Mesodermal cell (in vitro differentiated cells): Measurements from ENCODE around the gene ADAM33.

Experiments
- H3K27ac ChIP-seq: 2 replicates; pipeline ENCODE4 v1.7.0; 2013; ENCODE audit warnings: mild to moderate bottlenecking, low read depth, low read length, moderate library complexity; ENCODE audit not compliant: severe bottlenecking
- H3K36me3 ChIP-seq: 2 replicates; pipeline ENCODE4 v1.7.1; 2013; ENCODE audit warnings: mild to moderate bottlenecking, low read length, moderate library complexity; ENCODE audit not compliant: control insufficient read depth, insufficient read depth
- H3K4me1 ChIP-seq: one replicate; pipeline ENCODE4 v1.7.1; 2013; ENCODE audit warnings: mild to moderate bottlenecking, low read length; ENCODE audit not compliant: insufficient read depth, control insufficient read depth, poor library complexity, severe bottlenecking
- H3K4me3 ChIP-seq: 2 replicates; pipeline ENCODE4 v1.7.0; 2013; ENCODE audit warnings: low read length, control low read depth, mild to moderate bottlenecking; ENCODE audit not compliant: insufficient read depth, poor library complexity, severe bottlenecking; ENCODE audit errors: extremely low read depth
- H3K9me3 ChIP-seq: 2 replicates; pipeline ENCODE4 v1.7.1; 2013; ENCODE audit warnings: mild to moderate bottlenecking, low read length, moderate library complexity; ENCODE audit not compliant: control insufficient read depth
- WGBS, 2 experiments: methylation state at CpG; one replicate each; pipeline ENCODE4 v1.1.5; 2013; ENCODE audit warnings: missing lambda C conversion rate in 2 of 2; ENCODE audit not compliant: insufficient coverage in 2 of 2; 5-methylcytosine and 5-hydroxymethylcytosine counted together

Gene ADAM33

GRCh38 chr20:3663858-3664257, 18.0 kb downstream of the ADAM33 start:
- no peaks in the 10 kb centered on the region for H3K9me3 ChIP-seq
- H3K4me3 ChIP-seq, result no peak overlapping the region
- 80 to 100% methylated on average over 1 of the region's 2 CpGs for WGBS, 2 experiments
- H3K27ac ChIP-seq, result no peak overlapping the region
- H3K4me1 ChIP-seq, result no peaks in the 10 kb centered on the region
- no peaks in the 10 kb centered on the region for H3K36me3 ChIP-seq

DNA sequence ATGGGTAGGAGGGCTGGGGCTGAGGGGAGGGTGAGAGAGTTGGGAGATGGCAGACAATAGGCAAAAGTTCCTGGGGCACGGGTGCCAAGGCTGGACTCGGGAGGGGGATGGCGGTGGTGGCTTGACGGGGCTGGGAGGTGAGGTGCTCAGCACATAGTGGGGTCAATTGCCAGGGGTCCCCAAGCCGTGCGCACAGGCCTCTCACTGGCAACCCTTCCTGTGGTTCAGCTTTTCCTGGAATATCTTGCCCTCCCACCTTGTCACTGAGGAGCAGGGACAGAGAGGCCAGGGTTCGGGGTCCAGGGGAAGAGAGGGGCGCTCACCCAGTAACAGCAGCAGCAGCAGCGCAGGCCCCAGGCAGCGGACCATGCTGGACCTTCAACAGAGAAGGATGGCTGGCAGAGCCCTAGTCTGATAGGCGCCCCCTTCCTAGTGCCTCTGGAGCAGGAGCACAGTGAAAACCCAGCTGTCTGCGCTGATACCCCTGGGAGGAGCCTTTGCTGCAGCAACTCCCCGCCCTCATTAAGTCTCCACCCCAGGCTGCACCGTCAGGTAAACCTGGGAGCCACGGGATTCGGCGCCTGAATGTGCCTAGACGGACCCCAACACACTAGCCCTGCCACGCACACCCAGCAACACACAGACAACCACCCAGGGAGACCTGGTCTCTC, 18.6 kb downstream of the ADAM33 start, which contains the start of gene GFRA4:
GFRA4 (minus strand) TSS at position 369 of the 671 bp plus-strand sequence; CDS start at position 369, 0 bp downstream.
- 73 to 82% methylated on average over 13 to 17 of the region's 19 CpGs for WGBS, 2 experiments
- H3K36me3 ChIP-seq, result no peaks in the 10 kb centered on the region
- H3K4me3 ChIP-seq, result no peak within 1 kb of the TSS
- H3K4me1 ChIP-seq, result no peaks in the 10 kb centered on the region
- no peaks in the 10 kb centered on the region for H3K9me3 ChIP-seq
- H3K27ac ChIP-seq, result no peak within 1 kb of the TSS

- no peaks in the 10 kb centered on the region for H3K4me1 ChIP-seq
- no peak overlapping the region for H3K27ac ChIP-seq
- no peaks in the 10 kb centered on the region for H3K9me3 ChIP-seq
- H3K36me3 ChIP-seq, result no peaks in the 10 kb centered on the region
- 76 to 81% methylated on average over 7 to 12 of the region's 12 CpGs for WGBS, 2 experiments
- H3K4me3 ChIP-seq, result no peak overlapping the region
These were observed 19.8 kb downstream of the ADAM33 start for GRCh38 chr20:3661814-3662665.

DNA sequence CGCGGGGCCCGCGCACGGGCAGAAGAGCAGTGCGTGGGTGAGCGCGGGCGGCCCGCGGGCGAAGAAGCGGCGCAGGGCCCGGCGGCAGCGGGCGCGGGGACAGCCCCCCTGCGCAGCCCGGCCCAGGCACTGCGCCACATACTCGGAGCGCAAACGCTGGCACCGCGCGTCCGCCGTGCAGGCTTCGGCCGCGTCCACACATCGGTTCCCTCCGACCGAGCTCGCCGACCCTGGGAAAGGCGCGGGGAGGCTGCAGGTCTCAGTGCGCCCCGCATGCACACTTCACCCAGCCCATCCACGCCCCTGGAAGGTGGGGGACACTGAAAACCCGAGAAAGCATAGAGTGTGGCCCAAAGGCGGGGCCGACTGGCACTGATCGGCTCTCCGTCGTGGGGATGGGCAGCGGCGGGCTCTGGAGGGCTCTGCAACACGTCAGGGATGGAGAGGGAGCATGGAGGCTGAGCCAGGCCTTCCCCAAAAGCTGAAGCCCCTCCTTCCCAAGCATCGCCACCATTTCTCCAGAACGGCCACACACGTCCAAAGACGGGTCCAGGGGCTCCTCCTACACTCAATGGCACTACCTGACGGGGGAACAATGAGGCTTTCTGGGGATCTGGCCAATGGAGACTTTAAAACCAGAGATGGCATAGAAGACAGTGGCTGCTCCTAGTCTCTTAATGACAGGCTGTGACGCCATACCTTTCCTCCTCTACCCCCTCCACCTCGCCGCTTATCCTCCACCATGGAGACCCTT, 20.6 kb downstream of the ADAM33 start:
- Histone ChIP-seq H3K27ac (no peak overlapping the region), H3K9me3 (no peaks in the 10 kb centered on the region), H3K4me3 (no peak overlapping the region), H3K36me3 (no peaks in the 10 kb centered on the region), H3K4me1 (no peaks in the 10 kb centered on the region)
- WGBS, 2 experiments, result 31 to 42% methylated on average over 34 to 57 of the region's 60 CpGs

- peaks cover under 1% of the 10 kb centered on the region for H3K9me3 ChIP-seq
- no peaks in the 10 kb centered on the region for H3K36me3 ChIP-seq
- H3K27ac ChIP-seq, result no peak overlapping the region
- no peaks in the 10 kb centered on the region for H3K4me1 ChIP-seq
- 24 to 35% methylated on average over 59 to 61 of the region's 75 CpGs for WGBS, 2 experiments
- no peak overlapping the region for H3K4me3 ChIP-seq
These were observed 21.3 kb downstream of the ADAM33 start for GRCh38 chr20:3660262-3661059.

GRCh38 chr20:3659492-3660261, 22.1 kb downstream of the ADAM33 start:
- H3K4me1 ChIP-seq, result no peaks in the 10 kb centered on the region
- H3K27ac ChIP-seq, result no peak overlapping the region
- H3K36me3 ChIP-seq, result no peaks in the 10 kb centered on the region
- no peak overlapping the region for H3K4me3 ChIP-seq
- H3K9me3 ChIP-seq, result peaks cover 4% of the 10 kb centered on the region
- 79 to 86% methylated on average over 8 to 9 of the region's 12 CpGs for WGBS, 2 experiments

GRCh38 chr20:3658716-3659491, 22.9 kb downstream of the ADAM33 start:
- Histone ChIP-seq H3K4me3 (no peak overlapping the region), H3K9me3 (peaks cover 4% of the 10 kb centered on the region), H3K36me3 (no peaks in the 10 kb centered on the region), H3K27ac (no peak overlapping the region), H3K4me1 (no peaks in the 10 kb centered on the region)
- 91 to 97% methylated on average over 3 to 6 of the region's 8 CpGs for WGBS, 2 experiments

DNA sequence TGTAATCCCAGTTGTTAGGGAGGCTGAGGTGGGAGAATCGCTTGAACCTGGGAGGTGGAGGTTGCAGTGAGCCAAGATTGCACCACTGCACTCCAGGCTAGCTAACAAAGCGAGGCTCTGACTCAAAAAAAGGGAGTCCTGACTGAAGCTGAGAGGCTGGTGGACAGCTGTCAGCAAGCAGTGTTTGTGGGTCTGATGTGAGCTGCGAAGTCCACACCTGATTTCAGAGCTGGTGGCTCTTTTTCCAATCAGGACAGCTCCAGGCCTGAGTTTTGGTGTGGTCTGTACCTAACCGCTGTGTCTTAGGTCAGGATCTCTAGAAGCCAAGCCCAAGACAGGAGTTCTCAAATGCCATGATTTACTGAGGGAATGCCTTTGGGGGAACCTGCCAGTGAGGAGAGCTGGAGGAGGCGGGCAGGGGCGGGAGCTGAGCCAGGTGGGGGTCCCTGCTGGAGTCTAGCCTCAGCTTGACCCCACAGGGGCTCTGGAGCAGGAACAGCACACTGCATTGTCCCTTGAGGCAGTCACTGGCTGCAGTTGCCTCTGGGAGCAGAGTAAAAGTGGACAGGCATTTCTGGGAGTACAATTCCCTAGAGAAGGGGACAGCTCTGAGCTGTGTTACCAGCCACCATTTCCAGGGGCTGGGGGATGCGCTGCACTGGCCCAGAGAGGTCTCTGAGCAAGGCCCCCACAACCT, 23.6 kb downstream of the ADAM33 start:
- Histone ChIP-seq H3K4me3 (no peak overlapping the region), H3K36me3 (no peaks in the 10 kb centered on the region), H3K9me3 (peaks cover 4% of the 10 kb centered on the region), H3K27ac (no peak overlapping the region), H3K4me1 (no peaks in the 10 kb centered on the region)
- WGBS, 2 experiments, result 91 to 95% methylated on average over 5 to 7 of the region's 7 CpGs

DNA sequence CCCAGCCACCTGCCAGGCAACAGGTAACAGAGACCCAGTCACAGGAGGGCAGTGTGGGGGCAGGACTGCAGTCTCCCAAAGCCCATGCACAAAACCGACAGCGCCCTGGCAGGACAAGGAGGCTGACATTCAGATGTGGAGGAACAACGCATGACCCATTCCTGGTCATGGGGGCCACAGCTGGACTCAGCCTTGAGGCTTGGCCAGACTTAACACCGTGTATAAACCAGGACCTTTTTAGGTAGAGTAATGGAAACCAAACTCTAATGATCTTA, 26.7 kb downstream of the ADAM33 start:
- peaks cover 4% of the 10 kb centered on the region for H3K9me3 ChIP-seq
- no peaks in the 10 kb centered on the region for H3K4me1 ChIP-seq
- H3K36me3 ChIP-seq, result peaks cover 2% of the 10 kb centered on the region
- H3K27ac ChIP-seq, result no peak overlapping the region
- no peak overlapping the region for H3K4me3 ChIP-seq
- WGBS, 2 experiments, result 91 to 98% methylated on average over 4 of the region's 4 CpGs
